Measurements from ENCODE around the gene DCUN1D2. TPM values are rescaled to one million over a fixed set of nuclear protein-coding genes. Genes with fewer than 3 reads are reported as not detected.
"Not testable (repeated sequence)": the region's sequence is repeated elsewhere in the genome, so short reads cannot be mapped to it uniquely, and the experiment has no call there.

DCUN1D2 gene
- total RNA-seq, 4 donors from 2014 or later, result 23.9 to 29.1 (median 26.9) TPM

GRCh38 chr13:113472355-113473025, 18.0 kb downstream of the DCUN1D2 start:
- peaks cover 0 to 42% (median 0%) of the 10 kb centered on the region in 3 donors for H3K36me3 ChIP-seq
- H3K9me3 ChIP-seq, result no peaks in the 10 kb centered on the region
- peak overlapping the region in 1 of 4 donors; percentile 18 for H3K27ac ChIP-seq
- H3K27me3 ChIP-seq, result no peaks in the 10 kb centered on the region
- no peaks in the 10 kb centered on the region for H3K4me1 ChIP-seq
- no peak overlapping the region for H3K4me3 ChIP-seq
- TF ChIP-seq CTCF (IDR thresholded peaks at IDR 0.05) (no peak), POLR2A (IDR thresholded peaks at IDR 0.05) (no peak)
- DNase-seq, result no peak

- Histone ChIP-seq H3K4me1 (no peaks in the 10 kb centered on the region), H3K27ac (no peak overlapping the region), H3K27me3 (no peaks in the 10 kb centered on the region), H3K36me3 (peaks cover 0 to 43% (median 0%) of the 10 kb centered on the region in 3 donors), H3K4me3 (no peak overlapping the region), H3K9me3 (no peaks in the 10 kb centered on the region)
- no peak for DNase-seq
- TF ChIP-seq CTCF (IDR thresholded peaks at IDR 0.05) (no peak), POLR2A (IDR thresholded peaks at IDR 0.05) (no peak)
These were observed 18.7 kb downstream of the DCUN1D2 start for GRCh38 chr13:113471844-113472243.

- H3K36me3 ChIP-seq, result peaks cover 0 to 41% (median 0%) of the 10 kb centered on the region in 3 donors
- H3K4me1 ChIP-seq, H3K9me3 ChIP-seq, DNase-seq, H3K27ac ChIP-seq, H3K4me3 ChIP-seq, H3K27me3 ChIP-seq: not testable (repeated sequence)
These were observed 19.8 kb downstream of the DCUN1D2 start for GRCh38 chr13:113470635-113471163.

GRCh38 chr13:113470073-113470472, 20.4 kb downstream of the DCUN1D2 start:
- H3K36me3 ChIP-seq, result peaks cover 0 to 35% (median 0%) of the 10 kb centered on the region in 3 donors
- no peaks in the 10 kb centered on the region for H3K27me3 ChIP-seq
- no peaks in the 10 kb centered on the region for H3K9me3 ChIP-seq

GRCh38 chr13:113469582-113469981, 20.9 kb downstream of the DCUN1D2 start:
- no peaks in the 10 kb centered on the region for H3K4me1 ChIP-seq
- H3K36me3 ChIP-seq, result peaks cover 0 to 33% (median 0%) of the 10 kb centered on the region in 3 donors
- no peak overlapping the region for H3K4me3 ChIP-seq
- no peak overlapping the region for H3K27ac ChIP-seq
- no peaks in the 10 kb centered on the region for H3K9me3 ChIP-seq
- TF ChIP-seq POLR2A (IDR thresholded peaks at IDR 0.05), result no peak
- TF ChIP-seq CTCF (IDR thresholded peaks at IDR 0.05), result no peak
- no peaks in the 10 kb centered on the region for H3K27me3 ChIP-seq
- no peak for DNase-seq

More at GRCh38 chr13:113470073-113470472, 20.4 kb downstream of the DCUN1D2 start:
- DNase-seq, result no peak
- TF ChIP-seq CTCF (IDR thresholded peaks at IDR 0.05) (no peak), POLR2A (IDR thresholded peaks at IDR 0.05) (no peak)
- no peaks in the 10 kb centered on the region for H3K4me1 ChIP-seq
- H3K27ac ChIP-seq, result no peak overlapping the region
- H3K4me3 ChIP-seq, result no peak overlapping the region

GRCh38 chr13:113468472-113469201, 21.9 kb downstream of the DCUN1D2 start:
- no peak for TF ChIP-seq CTCF (IDR thresholded peaks at IDR 0.05)
- no peak for TF ChIP-seq POLR2A (IDR thresholded peaks at IDR 0.05)
- H3K4me3 ChIP-seq, result no peak overlapping the region
- H3K27me3 ChIP-seq, result no peaks in the 10 kb centered on the region
- no peaks in the 10 kb centered on the region for H3K4me1 ChIP-seq
- no peaks in the 10 kb centered on the region for H3K9me3 ChIP-seq
- DNase-seq, result no peak
- H3K36me3 ChIP-seq, result peaks cover 0 to 25% (median 0%) of the 10 kb centered on the region in 3 donors
- no peak overlapping the region for H3K27ac ChIP-seq

Measured in Peyer's patch (tissue), 4 donors.